Mesodermal cell (in vitro differentiated cells): Measurements from ENCODE around the gene HTR6.

Experiments
- H3K27ac ChIP-seq: 2 replicates; pipeline ENCODE4 v1.7.0; 2013; ENCODE audit warnings: mild to moderate bottlenecking, low read depth, low read length, moderate library complexity; ENCODE audit not compliant: severe bottlenecking
- H3K36me3 ChIP-seq: 2 replicates; pipeline ENCODE4 v1.7.1; 2013; ENCODE audit warnings: mild to moderate bottlenecking, low read length, moderate library complexity; ENCODE audit not compliant: control insufficient read depth, insufficient read depth
- H3K4me1 ChIP-seq: one replicate; pipeline ENCODE4 v1.7.1; 2013; ENCODE audit warnings: mild to moderate bottlenecking, low read length; ENCODE audit not compliant: insufficient read depth, control insufficient read depth, poor library complexity, severe bottlenecking
- H3K4me3 ChIP-seq: 2 replicates; pipeline ENCODE4 v1.7.0; 2013; ENCODE audit warnings: low read length, control low read depth, mild to moderate bottlenecking; ENCODE audit not compliant: insufficient read depth, poor library complexity, severe bottlenecking; ENCODE audit errors: extremely low read depth
- H3K9me3 ChIP-seq: 2 replicates; pipeline ENCODE4 v1.7.1; 2013; ENCODE audit warnings: mild to moderate bottlenecking, low read length, moderate library complexity; ENCODE audit not compliant: control insufficient read depth
- WGBS, 2 experiments: methylation state at CpG; one replicate each; pipeline ENCODE4 v1.1.5; 2013; ENCODE audit warnings: missing lambda C conversion rate in 2 of 2; ENCODE audit not compliant: insufficient coverage in 2 of 2; 5-methylcytosine and 5-hydroxymethylcytosine counted together

HTR6 gene

GRCh38 chr1:19687414-19687813, 22.7 kb downstream of the HTR6 start:
- no peak overlapping the region for H3K27ac ChIP-seq
- H3K4me1 ChIP-seq, result no peaks in the 10 kb centered on the region
- 80% methylated on average over 1 of the region's 1 CpG; no CpG with 5 or more reads in 1 of the 2 experiments for WGBS, 2 experiments
- no peak overlapping the region for H3K4me3 ChIP-seq
- H3K36me3 ChIP-seq, result no peaks in the 10 kb centered on the region
- H3K9me3 ChIP-seq, result peaks cover 4% of the 10 kb centered on the region

- H3K4me1 ChIP-seq, result no peaks in the 10 kb centered on the region
- 89 to 93% methylated on average over 17 to 18 of the region's 19 CpGs for WGBS, 2 experiments
- H3K4me3 ChIP-seq, result no peak overlapping the region
- H3K27ac ChIP-seq, result no peak overlapping the region
- H3K36me3 ChIP-seq, result no peaks in the 10 kb centered on the region
- peaks cover 4% of the 10 kb centered on the region for H3K9me3 ChIP-seq
Measured at GRCh38 chr1:19688041-19688842, 23.6 kb downstream of the HTR6 start.

DNA sequence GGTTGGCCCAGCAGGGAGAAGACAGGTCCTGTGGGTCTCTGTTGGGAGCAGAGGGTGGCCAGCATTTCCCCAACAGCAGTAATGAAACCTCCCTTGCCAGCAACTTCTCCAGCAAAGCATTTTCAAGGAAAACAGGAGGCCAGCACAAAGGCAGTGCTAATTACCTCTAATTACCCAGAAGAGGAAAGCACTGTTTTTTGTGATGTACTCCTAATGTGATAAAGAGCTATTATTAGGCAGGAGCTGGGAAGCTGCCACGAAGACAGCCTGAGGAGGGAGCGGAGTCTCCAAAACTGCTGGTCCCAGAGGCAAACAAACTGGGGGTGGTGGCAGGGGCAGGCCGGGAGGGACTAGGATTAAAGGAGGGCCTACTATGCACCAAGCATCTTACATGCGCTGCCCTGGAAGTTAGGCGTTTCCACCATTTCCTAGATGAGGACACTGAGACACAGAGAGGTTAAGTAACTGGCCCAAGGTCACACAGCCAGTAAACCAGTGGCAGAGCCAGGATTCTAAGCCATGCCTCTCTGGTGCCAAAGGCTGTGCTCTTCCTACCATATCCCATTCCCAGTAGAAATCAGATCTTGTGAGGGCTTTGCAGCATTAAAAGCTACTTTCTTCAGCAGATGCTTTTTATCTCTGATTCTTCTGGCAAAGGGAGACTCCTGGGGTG, 24.5 kb downstream of the HTR6 start:
- Histone ChIP-seq H3K9me3 (peaks cover 4% of the 10 kb centered on the region), H3K4me3 (no peak overlapping the region), H3K36me3 (no peaks in the 10 kb centered on the region), H3K27ac (no peak overlapping the region), H3K4me1 (no peaks in the 10 kb centered on the region)
- WGBS, 2 experiments, result 56 to 70% methylated on average over 4 to 5 of the region's 5 CpGs

- Histone ChIP-seq H3K36me3 (no peaks in the 10 kb centered on the region), H3K4me1 (no peaks in the 10 kb centered on the region), H3K9me3 (peaks cover 4% of the 10 kb centered on the region), H3K4me3 (no peak overlapping the region), H3K27ac (no peak overlapping the region)
- whole genome bisulfite sequencing, 2 experiments, result 90 to 92% methylated on average over 2 to 3 of the region's 3 CpGs
Measured at GRCh38 chr1:19689856-19690255, 25.2 kb downstream of the HTR6 start.

- Histone ChIP-seq H3K4me1 (no peaks in the 10 kb centered on the region), H3K4me3 (no peak overlapping the region)
- WGBS, 2 experiments, result 82 to 88% methylated on average over 6 to 7 of the region's 7 CpGs
Measured at GRCh38 chr1:19690342-19690741, 25.7 kb downstream of the HTR6 start.

DNA sequence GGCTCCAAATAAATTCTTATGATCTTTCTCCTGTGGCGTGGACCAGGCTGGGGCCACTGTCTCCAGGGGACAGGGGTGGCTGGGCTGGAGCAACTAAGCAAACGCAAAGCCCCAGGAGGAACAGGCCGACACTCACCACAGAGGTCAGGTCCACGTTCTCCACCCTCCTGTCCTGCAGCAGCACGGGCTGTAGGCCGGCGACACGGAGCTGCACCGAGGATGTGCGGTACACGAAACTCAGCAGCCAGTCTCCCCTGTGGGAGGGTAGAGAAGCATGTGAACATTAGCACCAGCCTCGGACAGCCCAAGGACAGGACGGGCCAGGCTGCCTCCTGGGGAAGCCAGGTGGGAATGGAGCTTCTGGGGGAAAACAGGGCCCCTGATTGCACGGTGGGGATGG, 29.6 kb downstream of the HTR6 start:
- 84 to 87% methylated on average over 14 of the region's 14 CpGs for WGBS, 2 experiments
- H3K36me3 ChIP-seq, result no peaks in the 10 kb centered on the region

More at GRCh38 chr1:19690342-19690741, 25.7 kb downstream of the HTR6 start:
- Histone ChIP-seq H3K27ac (no peak overlapping the region), H3K36me3 (no peaks in the 10 kb centered on the region), H3K9me3 (peaks cover 4% of the 10 kb centered on the region)

GRCh38 chr1:19695772-19696171, 31.1 kb downstream of the HTR6 start:
- Histone ChIP-seq H3K36me3 (no peaks in the 10 kb centered on the region), H3K9me3 (no peaks in the 10 kb centered on the region), H3K4me3 (no peak overlapping the region), H3K4me1 (no peaks in the 10 kb centered on the region), H3K27ac (no peak overlapping the region)
- WGBS, 2 experiments, result 87 to 94% methylated on average over 6 to 7 of the region's 7 CpGs

More for the DNA sequence above, 29.6 kb downstream of the HTR6 start:
- Histone ChIP-seq H3K27ac (no peak overlapping the region), H3K4me3 (no peak overlapping the region), H3K9me3 (peaks cover 4% of the 10 kb centered on the region), H3K4me1 (no peaks in the 10 kb centered on the region)

- H3K36me3 ChIP-seq, result no peaks in the 10 kb centered on the region
- WGBS, 2 experiments, result 83 to 96% methylated on average over 8 of the region's 8 CpGs
- H3K9me3 ChIP-seq, result no peaks in the 10 kb centered on the region
- no peak overlapping the region for H3K4me3 ChIP-seq
- H3K4me1 ChIP-seq, result no peaks in the 10 kb centered on the region
- no peak overlapping the region for H3K27ac ChIP-seq
Measured at GRCh38 chr1:19696820-19697219, 32.1 kb downstream of the HTR6 start.

GRCh38 chr1:19698181-19698580, 33.5 kb downstream of the HTR6 start:
- Histone ChIP-seq H3K36me3 (no peaks in the 10 kb centered on the region), H3K27ac (no peak overlapping the region), H3K4me1 (no peaks in the 10 kb centered on the region), H3K4me3 (no peak overlapping the region), H3K9me3 (no peaks in the 10 kb centered on the region)
- WGBS, 2 experiments, result 80 to 92% methylated on average over 3 of the region's 4 CpGs

DNA sequence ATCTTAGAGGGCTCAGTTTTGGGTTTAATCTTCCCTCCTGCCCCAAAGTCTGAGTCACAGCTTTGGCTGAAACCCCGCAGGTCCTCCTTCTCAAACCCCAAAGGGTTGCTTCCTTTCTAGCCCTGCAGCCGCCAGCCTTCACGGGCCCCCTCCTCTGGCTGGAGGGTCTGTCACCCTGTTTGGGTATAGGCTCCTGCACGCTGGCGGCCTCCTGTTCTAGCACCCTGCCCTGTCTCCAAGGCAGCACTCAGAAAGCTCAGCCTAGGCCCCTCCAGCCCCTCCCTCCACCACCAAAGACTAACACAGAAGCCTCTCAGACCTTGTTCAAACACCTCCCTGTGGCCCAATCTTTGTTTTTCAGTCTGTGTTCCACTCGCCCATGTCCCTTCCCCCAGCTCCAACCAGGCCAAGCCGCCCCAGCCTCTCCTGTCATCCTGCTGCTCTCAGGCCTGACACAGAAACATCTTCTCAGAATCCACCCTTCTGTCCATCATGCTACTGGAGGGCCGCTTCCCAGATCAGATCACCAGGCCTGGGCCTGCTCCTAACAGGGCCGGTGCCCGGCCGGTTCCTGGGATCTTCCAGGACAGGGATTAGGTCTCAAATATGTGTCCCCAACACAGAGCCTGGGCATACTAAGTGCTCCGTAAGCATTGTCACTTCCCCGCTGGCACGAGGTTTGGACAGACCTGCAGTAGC, 35.6 kb downstream of the HTR6 start:
- Histone ChIP-seq H3K36me3 (no peaks in the 10 kb centered on the region), H3K27ac (no peak overlapping the region), H3K4me3 (no peak overlapping the region), H3K9me3 (no peaks in the 10 kb centered on the region), H3K4me1 (no peaks in the 10 kb centered on the region)
- WGBS, 2 experiments, result 85 to 92% methylated on average over 12 to 14 of the region's 14 CpGs
